ENCODE results near the gene TGM3.

The TGM3 gene

DNA sequence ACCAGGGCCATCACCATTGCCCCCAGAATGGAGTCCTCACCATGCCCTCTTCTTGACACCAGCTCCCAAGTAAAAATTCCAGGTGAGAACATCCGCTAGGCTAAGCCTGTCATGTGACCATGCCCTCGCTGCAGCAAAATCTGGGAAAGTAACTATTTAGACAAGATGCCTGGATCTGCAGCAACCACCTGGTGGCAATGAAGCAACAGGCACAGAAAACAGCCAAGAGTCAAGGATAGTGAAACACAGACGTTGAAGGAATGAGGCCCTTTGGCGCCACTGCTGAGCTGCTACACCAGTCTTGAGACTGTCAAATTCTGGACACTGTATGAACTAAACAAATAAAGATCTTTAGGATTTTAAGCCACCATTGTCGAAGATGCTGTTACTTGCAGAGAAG, 54.8 kb downstream of the TGM3 start:
- no peak overlapping the region for H3K18ac ChIP-seq (ENCODE audit: low read length)
- no peak overlapping the region for H3K4me2 ChIP-seq (ENCODE audit: low read length)
- no peak overlapping the region for H3K4ac ChIP-seq (ENCODE audit: low read depth, low read length)
- H3K23ac ChIP-seq (ENCODE audit: low read length): no peak overlapping the region
- H4K8ac ChIP-seq (ENCODE audit: low read depth, low read length): no peak overlapping the region
- WGBS (ENCODE audit: extremely low coverage, insufficient coverage, low lambda C conversion rate): no CpG with 5 or more reads among the region's 5 CpGs
- peak; percentile 32 for DNase-seq
- H3K4me1 ChIP-seq (ENCODE audit: control insufficient read depth, low read depth, low read length): no peaks in the 10 kb centered on the region
- no peak overlapping the region for H3K9ac ChIP-seq (ENCODE audit: low read length)
- no peaks in the 10 kb centered on the region for H3K79me2 ChIP-seq (ENCODE audit: control insufficient read depth, insufficient read depth, low read length)
- H3K36me3 ChIP-seq (ENCODE audit: control insufficient read depth, insufficient read depth, low read length): no peaks in the 10 kb centered on the region
- no peak overlapping the region for H2BK5ac ChIP-seq (ENCODE audit: low read length)
- no peak overlapping the region for H2AK5ac ChIP-seq (ENCODE audit: low read length)
- H3K4me3 ChIP-seq (ENCODE audit: low read length): no peak overlapping the region
- H2BK120ac ChIP-seq (ENCODE audit: low read depth, low read length): no peak overlapping the region
- no peaks in the 10 kb centered on the region for H3K79me1 ChIP-seq (ENCODE audit: low read length)
- no peak overlapping the region for H3K56ac ChIP-seq (ENCODE audit: low read length)
- no peak overlapping the region for H4K5ac ChIP-seq (ENCODE audit: low read length)
- no peaks in the 10 kb centered on the region for H3K27me3 ChIP-seq (ENCODE audit: insufficient read depth, low read length, poor library complexity)
- no peak overlapping the region for H2BK15ac ChIP-seq (replicated peaks; ENCODE audit: low read depth)
- no peak overlapping the region for H3K27ac ChIP-seq (ENCODE audit: low read depth, low read length)

DNA sequence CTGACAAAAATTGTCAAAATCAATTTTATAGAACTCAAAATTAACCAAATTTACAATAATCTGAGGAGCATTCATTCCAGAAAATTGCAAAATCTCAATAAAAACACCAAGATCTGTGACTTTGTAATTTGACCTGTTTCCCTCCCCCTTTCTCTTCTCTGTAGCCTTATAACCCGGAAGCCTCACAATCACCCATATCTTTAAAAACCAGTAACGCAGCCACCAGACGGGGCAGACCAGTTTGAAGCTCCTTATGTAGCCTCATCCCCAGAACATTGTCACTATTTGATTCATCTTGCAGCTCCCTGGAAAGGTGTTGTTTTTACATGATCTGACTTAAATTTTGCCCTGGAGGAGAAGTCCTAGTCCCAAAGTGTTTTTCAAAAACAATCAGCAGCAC, 57.4 kb downstream of the TGM3 start:
- Histone ChIP-seq H3K18ac (ENCODE audit: low read length) (no peak overlapping the region), H4K5ac (ENCODE audit: low read length) (no peak overlapping the region), H3K79me1 (ENCODE audit: low read length) (no peaks in the 10 kb centered on the region), H3K79me2 (ENCODE audit: control insufficient read depth, insufficient read depth, low read length) (no peaks in the 10 kb centered on the region), H3K56ac (ENCODE audit: low read length) (no peak overlapping the region), H3K27me3 (ENCODE audit: insufficient read depth, low read length, poor library complexity) (no peaks in the 10 kb centered on the region), H3K27ac (ENCODE audit: low read depth, low read length) (no peak overlapping the region), H3K36me3 (ENCODE audit: control insufficient read depth, insufficient read depth, low read length) (no peaks in the 10 kb centered on the region), H2BK5ac (ENCODE audit: low read length) (no peak overlapping the region), H3K9ac (ENCODE audit: low read length) (no peak overlapping the region), H3K23ac (ENCODE audit: low read length) (no peak overlapping the region), H3K4ac (ENCODE audit: low read depth, low read length) (no peak overlapping the region), H2AK5ac (ENCODE audit: low read length) (no peak overlapping the region), H3K4me3 (ENCODE audit: low read length) (no peak overlapping the region), H3K4me1 (ENCODE audit: control insufficient read depth, low read depth, low read length) (no peaks in the 10 kb centered on the region), H4K8ac (ENCODE audit: low read depth, low read length) (no peak overlapping the region), H2BK15ac (replicated peaks; ENCODE audit: low read depth) (no peak overlapping the region), H2BK120ac (ENCODE audit: low read depth, low read length) (no peak overlapping the region), H3K4me2 (ENCODE audit: low read length) (no peak overlapping the region)
- WGBS (ENCODE audit: extremely low coverage, insufficient coverage, low lambda C conversion rate): no CpG with 5 or more reads among the region's 3 CpGs
- DNase-seq: peak; percentile 43

GRCh38 chr20:2357114-2357513, 61.3 kb downstream of the TGM3 start:
- no peak overlapping the region for H2BK15ac ChIP-seq (replicated peaks; ENCODE audit: low read depth)
- H3K56ac ChIP-seq (ENCODE audit: low read length): no peak overlapping the region
- no peak overlapping the region for H2BK120ac ChIP-seq (ENCODE audit: low read depth, low read length)
- no peak overlapping the region for H4K5ac ChIP-seq (ENCODE audit: low read length)
- H3K36me3 ChIP-seq (ENCODE audit: control insufficient read depth, insufficient read depth, low read length): no peaks in the 10 kb centered on the region
- H3K4me3 ChIP-seq (ENCODE audit: low read length): no peak overlapping the region
- no peaks in the 10 kb centered on the region for H3K27me3 ChIP-seq (ENCODE audit: insufficient read depth, low read length, poor library complexity)
- WGBS (ENCODE audit: extremely low coverage, insufficient coverage, low lambda C conversion rate): no CpG with 5 or more reads among the region's 2 CpGs
- no peak for DNase-seq
- H4K8ac ChIP-seq (ENCODE audit: low read depth, low read length): no peak overlapping the region
- H3K4me1 ChIP-seq (ENCODE audit: control insufficient read depth, low read depth, low read length): no peaks in the 10 kb centered on the region
- no peak overlapping the region for H2BK5ac ChIP-seq (ENCODE audit: low read length)
- no peak overlapping the region for H3K18ac ChIP-seq (ENCODE audit: low read length)
- H3K79me1 ChIP-seq (ENCODE audit: low read length): no peaks in the 10 kb centered on the region
- H3K4ac ChIP-seq (ENCODE audit: low read depth, low read length): no peak overlapping the region
- no peak overlapping the region for H3K27ac ChIP-seq (ENCODE audit: low read depth, low read length)
- H2AK5ac ChIP-seq (ENCODE audit: low read length): no peak overlapping the region
- H3K79me2 ChIP-seq (ENCODE audit: control insufficient read depth, insufficient read depth, low read length): no peaks in the 10 kb centered on the region
- H3K4me2 ChIP-seq (ENCODE audit: low read length): no peak overlapping the region
- H3K23ac ChIP-seq (ENCODE audit: low read length): no peak overlapping the region
- H3K9ac ChIP-seq (ENCODE audit: low read length): no peak overlapping the region

DNA sequence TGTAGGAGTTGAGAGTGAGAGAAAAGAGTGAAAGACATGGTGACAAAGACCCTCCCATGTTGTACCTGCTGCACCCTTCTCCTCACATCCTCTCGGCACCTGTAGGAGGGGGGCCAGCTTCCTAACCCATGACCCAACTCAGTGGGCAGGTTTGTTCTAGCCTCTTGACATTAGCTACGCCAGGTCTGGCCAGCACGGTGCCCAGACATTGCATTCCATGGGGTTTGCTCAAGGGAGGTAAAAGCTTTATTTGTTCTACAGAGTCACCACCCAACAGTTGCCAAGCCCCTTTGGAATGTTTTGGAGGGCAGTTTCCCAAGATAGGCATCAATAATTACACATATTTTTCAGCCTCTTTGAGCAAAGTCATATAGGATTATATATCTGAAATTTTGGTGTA, 62.2 kb downstream of the TGM3 start:
- WGBS (ENCODE audit: extremely low coverage, insufficient coverage, low lambda C conversion rate): no CpG with 5 or more reads among the region's 3 CpGs

DNA sequence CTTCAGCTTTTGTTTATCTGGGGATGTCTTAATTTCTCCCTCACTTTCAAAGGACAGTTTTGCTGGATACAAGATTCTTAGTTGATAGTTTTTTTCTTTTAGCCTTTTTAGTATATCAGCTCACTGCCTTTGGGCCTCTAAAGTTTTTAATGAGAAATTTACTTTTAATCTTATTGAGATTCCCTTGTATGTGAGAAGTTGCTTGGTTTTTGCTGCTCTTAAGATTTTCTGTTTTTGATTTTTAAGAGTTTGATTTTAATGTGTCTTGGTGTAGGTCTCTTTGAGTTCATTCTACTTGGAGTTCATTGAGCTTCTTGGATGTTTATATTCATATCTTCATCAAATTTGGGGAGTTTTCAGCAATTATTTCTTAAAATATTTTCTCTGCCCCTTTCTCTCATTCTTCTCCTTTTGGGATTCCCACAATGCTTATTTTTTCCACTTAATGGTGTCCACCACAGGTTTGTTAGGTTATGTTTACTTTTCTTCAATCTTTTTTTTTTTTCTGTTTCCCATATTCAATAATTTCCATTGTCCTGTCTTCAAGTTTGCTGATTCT, 65.3 kb downstream of the TGM3 start:
- Histone ChIP-seq H4K8ac (ENCODE audit: low read depth, low read length) (no peak overlapping the region), H3K27me3 (ENCODE audit: insufficient read depth, low read length, poor library complexity) (no peaks in the 10 kb centered on the region), H3K23ac (ENCODE audit: low read length) (no peak overlapping the region), H3K79me2 (ENCODE audit: control insufficient read depth, insufficient read depth, low read length) (no peaks in the 10 kb centered on the region), H3K79me1 (ENCODE audit: low read length) (no peaks in the 10 kb centered on the region), H3K56ac (ENCODE audit: low read length) (no peak overlapping the region), H4K5ac (ENCODE audit: low read length) (no peak overlapping the region), H2BK120ac (ENCODE audit: low read depth, low read length) (no peak overlapping the region), H3K18ac (ENCODE audit: low read length) (no peak overlapping the region), H2BK5ac (ENCODE audit: low read length) (no peak overlapping the region), H2BK15ac (replicated peaks; ENCODE audit: low read depth) (no peak overlapping the region), H3K4me2 (ENCODE audit: low read length) (no peak overlapping the region), H3K4me1 (ENCODE audit: control insufficient read depth, low read depth, low read length) (no peaks in the 10 kb centered on the region), H2AK5ac (ENCODE audit: low read length) (no peak overlapping the region), H3K27ac (ENCODE audit: low read depth, low read length) (no peak overlapping the region), H3K36me3 (ENCODE audit: control insufficient read depth, insufficient read depth, low read length) (no peaks in the 10 kb centered on the region), H3K9ac (ENCODE audit: low read length) (no peak overlapping the region), H3K4ac (ENCODE audit: low read depth, low read length) (no peak overlapping the region), H3K4me3 (ENCODE audit: low read length) (no peak overlapping the region)
- DNase-seq: no peak

More for the DNA sequence above, 62.2 kb downstream of the TGM3 start:
- H3K36me3 ChIP-seq (ENCODE audit: control insufficient read depth, insufficient read depth, low read length): no peaks in the 10 kb centered on the region
- no peak overlapping the region for H3K18ac ChIP-seq (ENCODE audit: low read length)
- H3K79me1 ChIP-seq (ENCODE audit: low read length): no peaks in the 10 kb centered on the region
- DNase-seq: no peak
- no peak overlapping the region for H3K4me3 ChIP-seq (ENCODE audit: low read length)
- H4K8ac ChIP-seq (ENCODE audit: low read depth, low read length): no peak overlapping the region
- no peak overlapping the region for H2BK120ac ChIP-seq (ENCODE audit: low read depth, low read length)
- H3K4me1 ChIP-seq (ENCODE audit: control insufficient read depth, low read depth, low read length): no peaks in the 10 kb centered on the region
- H3K4ac ChIP-seq (ENCODE audit: low read depth, low read length): no peak overlapping the region
- H3K27ac ChIP-seq (ENCODE audit: low read depth, low read length): no peak overlapping the region
- H3K9ac ChIP-seq (ENCODE audit: low read length): no peak overlapping the region
- no peak overlapping the region for H3K56ac ChIP-seq (ENCODE audit: low read length)
- no peak overlapping the region for H3K23ac ChIP-seq (ENCODE audit: low read length)
- no peak overlapping the region for H2AK5ac ChIP-seq (ENCODE audit: low read length)
- no peak overlapping the region for H2BK15ac ChIP-seq (replicated peaks; ENCODE audit: low read depth)
- H3K4me2 ChIP-seq (ENCODE audit: low read length): no peak overlapping the region
- H3K27me3 ChIP-seq (ENCODE audit: insufficient read depth, low read length, poor library complexity): no peaks in the 10 kb centered on the region
- H3K79me2 ChIP-seq (ENCODE audit: control insufficient read depth, insufficient read depth, low read length): no peaks in the 10 kb centered on the region
- no peak overlapping the region for H2BK5ac ChIP-seq (ENCODE audit: low read length)
- H4K5ac ChIP-seq (ENCODE audit: low read length): no peak overlapping the region

GRCh38 chr20:2363187-2363586, 67.4 kb downstream of the TGM3 start:
- Histone ChIP-seq H3K79me2 (ENCODE audit: control insufficient read depth, insufficient read depth, low read length) (no peaks in the 10 kb centered on the region), H2AK5ac (ENCODE audit: low read length) (no peak overlapping the region), H2BK15ac (replicated peaks; ENCODE audit: low read depth) (no peak overlapping the region), H3K23ac (ENCODE audit: low read length) (no peak overlapping the region), H4K8ac (ENCODE audit: low read depth, low read length) (no peak overlapping the region), H3K9ac (ENCODE audit: low read length) (no peak overlapping the region), H3K4me1 (ENCODE audit: control insufficient read depth, low read depth, low read length) (no peaks in the 10 kb centered on the region), H2BK5ac (ENCODE audit: low read length) (no peak overlapping the region), H3K79me1 (ENCODE audit: low read length) (no peaks in the 10 kb centered on the region), H3K36me3 (ENCODE audit: control insufficient read depth, insufficient read depth, low read length) (no peaks in the 10 kb centered on the region), H3K4ac (ENCODE audit: low read depth, low read length) (no peak overlapping the region), H3K4me2 (ENCODE audit: low read length) (no peak overlapping the region), H3K4me3 (ENCODE audit: low read length) (no peak overlapping the region), H2BK120ac (ENCODE audit: low read depth, low read length) (no peak overlapping the region), H4K5ac (ENCODE audit: low read length) (no peak overlapping the region), H3K18ac (ENCODE audit: low read length) (no peak overlapping the region), H3K56ac (ENCODE audit: low read length) (no peak overlapping the region), H3K27me3 (ENCODE audit: insufficient read depth, low read length, poor library complexity) (no peaks in the 10 kb centered on the region), H3K27ac (ENCODE audit: low read depth, low read length) (no peak overlapping the region)
- no peak for DNase-seq
- no CpG with 5 or more reads among the region's 2 CpGs for WGBS (ENCODE audit: extremely low coverage, insufficient coverage, low lambda C conversion rate)
